RKO (cell line): Measurements from ENCODE around the gene CWC15.
"Not testable (repeated sequence)": the region's sequence is repeated elsewhere in the genome, so short reads cannot be mapped to it uniquely, and the experiment has no call there.

ENCODE experiments used
- DNase-seq: peaks from one replicate; pipeline ENCODE4 v3.0.0-alpha.2; 2016; ENCODE audit warnings: low spot score

The CWC15 gene

GRCh38 chr11:94973099-94973968 is at the start of gene CWC15, which contains the start of gene KDM4D:
Gene CWC15, minus strand, starts transcription at chr11:94973556. Its CDS starts 1,371 bp downstream, at chr11:94972185.
Gene KDM4D, plus strand, starts transcription at chr11:94973709. Its CDS starts 23,664 bp downstream, at chr11:94997373.
- DNase-seq: peak; percentile 95

- not testable (repeated sequence) for DNase-seq
These were observed 48.1 kb upstream of the CWC15 start for GRCh38 chr11:95021468-95021867.

GRCh38 chr11:95016139-95016538 is 42.8 kb upstream of the CWC15 start:
- DNase-seq: no peak

- DNase-seq: no peak
These were observed 40.9 kb upstream of the CWC15 start for GRCh38 chr11:95014184-95014821.

DNA sequence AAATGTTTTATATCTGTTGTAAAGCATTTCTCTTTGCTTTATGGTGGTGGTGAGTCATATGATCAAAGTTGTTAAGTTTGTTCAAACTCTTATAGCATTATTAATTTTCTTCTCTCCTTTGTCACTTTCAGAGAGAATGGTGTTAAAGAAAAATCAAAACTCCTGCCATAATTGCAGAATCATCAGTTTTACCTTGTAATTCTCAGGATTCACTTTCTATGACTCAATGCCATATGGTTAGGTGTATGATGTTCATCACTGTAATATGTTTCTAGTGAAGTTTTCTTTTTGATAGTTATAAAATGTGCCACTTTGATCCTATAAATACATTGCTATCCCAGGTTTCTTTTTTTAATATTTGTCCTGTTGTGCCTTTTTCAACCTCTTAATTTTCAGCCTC is 38.0 kb upstream of the CWC15 start:
- DNase-seq: no peak

GRCh38 chr11:95005642-95006041 is 32.3 kb upstream of the CWC15 start:
- DNase-seq: no peak

DNA sequence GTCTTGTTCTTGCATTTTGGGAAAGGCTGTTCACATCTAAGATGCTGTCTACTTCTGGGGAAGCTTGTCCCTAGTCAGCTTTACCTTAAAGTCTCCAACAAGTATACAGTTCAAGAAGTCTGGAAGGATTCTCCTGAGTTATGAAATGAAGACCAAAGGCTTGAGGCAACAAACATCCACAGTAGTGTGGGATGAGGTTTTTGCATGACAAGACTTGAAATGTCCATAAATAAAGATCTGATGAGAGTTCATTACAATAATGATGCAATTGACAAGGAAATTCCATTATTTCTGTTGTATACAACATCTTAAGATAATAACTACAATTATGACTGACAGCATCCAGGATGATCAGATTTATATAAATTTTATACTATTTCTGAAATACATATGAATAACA is 30.4 kb upstream of the CWC15 start:
- no peak for DNase-seq

DNA sequence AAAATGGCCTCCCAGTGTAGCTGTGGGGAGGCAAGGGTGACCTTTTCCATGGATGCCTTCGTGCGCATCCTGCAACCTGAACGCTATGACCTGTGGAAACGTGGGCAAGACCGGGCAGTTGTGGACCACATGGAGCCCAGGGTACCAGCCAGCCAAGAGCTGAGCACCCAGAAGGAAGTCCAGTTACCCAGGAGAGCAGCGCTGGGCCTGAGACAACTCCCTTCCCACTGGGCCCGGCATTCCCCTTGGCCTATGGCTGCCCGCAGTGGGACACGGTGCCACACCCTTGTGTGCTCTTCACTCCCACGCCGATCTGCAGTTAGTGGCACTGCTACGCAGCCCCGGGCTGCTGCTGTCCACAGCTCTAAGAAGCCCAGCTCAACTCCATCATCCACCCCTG is 24.9 kb upstream of the CWC15 start:
- DNase-seq: no peak

DNA sequence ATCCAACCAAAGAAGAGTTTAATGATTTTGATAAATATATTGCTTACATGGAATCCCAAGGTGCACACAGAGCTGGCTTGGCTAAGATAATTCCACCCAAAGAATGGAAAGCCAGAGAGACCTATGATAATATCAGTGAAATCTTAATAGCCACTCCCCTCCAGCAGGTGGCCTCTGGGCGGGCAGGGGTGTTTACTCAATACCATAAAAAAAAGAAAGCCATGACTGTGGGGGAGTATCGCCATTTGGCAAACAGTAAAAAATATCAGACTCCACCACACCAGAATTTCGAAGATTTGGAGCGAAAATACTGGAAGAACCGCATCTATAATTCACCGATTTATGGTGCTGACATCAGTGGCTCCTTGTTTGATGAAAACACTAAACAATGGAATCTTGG is 24.1 kb upstream of the CWC15 start:
- DNase-seq: no peak

- no peak for DNase-seq
These were observed 20.1 kb upstream of the CWC15 start for GRCh38 chr11:94993400-94993943.

DNA sequence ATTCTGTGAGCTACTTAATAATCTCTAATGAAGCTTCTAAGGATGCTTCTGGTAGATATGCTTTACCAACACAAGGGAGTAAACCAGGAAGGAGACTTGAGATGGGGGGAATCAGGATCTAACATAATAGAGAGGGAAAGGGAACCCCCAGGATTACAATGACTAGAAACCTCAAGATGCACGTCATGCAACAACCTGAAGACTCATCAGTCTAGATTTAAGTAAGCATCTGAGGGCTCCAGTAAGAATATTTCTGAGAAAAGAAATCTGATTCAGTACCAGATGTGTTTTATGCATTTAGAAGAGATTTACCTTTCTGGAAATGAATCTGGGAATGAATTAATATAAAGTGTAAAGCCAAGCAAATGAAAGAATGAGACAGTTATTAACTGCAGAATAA is 15.4 kb upstream of the CWC15 start:
- no peak for DNase-seq

DNA sequence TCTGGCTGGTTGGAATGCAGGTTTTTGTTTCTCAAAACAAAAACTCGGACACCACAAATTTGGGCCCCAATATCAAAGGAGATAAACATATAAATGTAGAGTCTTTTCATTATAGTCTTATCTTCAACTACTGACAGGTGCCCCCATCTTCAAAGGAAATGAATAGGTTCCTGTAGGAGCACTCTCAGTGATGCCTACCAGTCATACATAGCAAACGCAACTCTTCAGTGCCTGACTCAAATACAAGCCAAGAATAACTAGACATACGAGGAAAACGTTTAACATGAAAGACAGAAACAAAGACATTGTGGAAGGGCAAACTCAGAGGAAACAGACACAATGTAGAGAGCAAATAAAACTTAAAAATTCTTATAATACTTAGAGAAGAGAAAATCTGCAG is 14.0 kb upstream of the CWC15 start:
- no peak for DNase-seq

DNA sequence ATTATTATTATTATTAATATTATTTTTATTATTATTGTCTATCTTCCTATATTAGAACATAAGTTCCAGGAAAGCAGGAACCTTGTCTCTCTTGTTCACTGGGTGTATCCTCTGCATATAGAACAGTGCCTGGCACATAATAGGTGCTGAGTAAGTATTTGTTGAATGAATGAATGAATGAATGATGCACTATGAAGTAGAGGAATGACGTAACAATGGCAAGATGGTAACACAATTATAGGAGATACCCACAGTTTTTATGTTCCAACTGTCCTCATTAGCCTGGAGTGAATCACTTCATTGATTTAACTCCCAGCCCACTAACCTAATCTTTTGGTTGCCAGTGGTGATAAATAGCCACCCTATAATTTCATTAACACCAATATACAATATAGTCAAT is 2.2 kb upstream of the CWC15 start:
- DNase-seq: no peak

GRCh38 chr11:94974178-94974577 is 822 bp upstream of the CWC15 start:
- DNase-seq: no peak

GRCh38 chr11:94972700-94973098 is 657 bp downstream of the CWC15 start:
- DNase-seq: peak; percentile 18

GRCh38 chr11:94968334-94968958 is 4.9 kb downstream of the CWC15 start:
- DNase-seq: peak; percentile 73

DNA sequence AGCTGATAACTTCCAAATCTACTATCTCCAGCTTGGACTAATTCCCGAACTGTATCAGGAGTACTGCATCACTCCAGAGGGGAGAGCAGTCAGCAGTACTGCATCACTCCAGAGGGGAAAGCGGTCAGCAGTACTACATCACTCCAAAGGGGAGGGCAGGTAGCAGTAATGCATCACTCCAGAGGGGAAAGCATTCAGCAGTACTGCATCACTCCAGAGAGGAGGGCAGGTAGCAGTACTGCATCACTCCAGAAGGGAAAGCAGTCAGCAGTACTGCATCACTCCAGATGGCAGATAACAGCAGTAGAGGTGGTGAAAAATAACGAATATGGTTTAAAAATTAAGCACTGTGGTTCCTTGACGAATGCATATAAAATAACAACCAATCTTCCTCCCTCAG is 8.4 kb downstream of the CWC15 start:
- peak; percentile 18 for DNase-seq

DNA sequence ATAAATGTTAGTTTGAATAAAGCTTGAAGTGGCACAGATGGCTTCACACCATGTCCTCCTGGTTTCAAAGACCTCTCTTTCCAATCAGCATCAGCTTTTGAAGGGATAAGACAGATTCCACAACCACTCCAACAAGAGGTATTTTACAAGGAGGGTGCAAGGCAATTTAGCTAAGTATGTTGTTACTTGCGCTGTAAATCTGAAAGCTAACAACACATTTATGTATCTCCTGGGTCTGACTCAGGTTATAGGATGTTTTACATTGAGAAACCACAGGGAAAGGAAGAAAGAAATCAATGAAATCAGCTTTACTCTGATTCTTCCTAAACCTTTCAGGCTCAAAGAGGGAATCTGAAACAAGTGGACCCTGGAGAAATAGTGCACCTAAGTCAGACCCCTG is 12.1 kb downstream of the CWC15 start:
- no peak for DNase-seq

- DNase-seq: no peak
These were observed 12.9 kb downstream of the CWC15 start for GRCh38 chr11:94960488-94960887.

GRCh38 chr11:94959179-94959578 is 14.2 kb downstream of the CWC15 start:
- DNase-seq: no peak

DNA sequence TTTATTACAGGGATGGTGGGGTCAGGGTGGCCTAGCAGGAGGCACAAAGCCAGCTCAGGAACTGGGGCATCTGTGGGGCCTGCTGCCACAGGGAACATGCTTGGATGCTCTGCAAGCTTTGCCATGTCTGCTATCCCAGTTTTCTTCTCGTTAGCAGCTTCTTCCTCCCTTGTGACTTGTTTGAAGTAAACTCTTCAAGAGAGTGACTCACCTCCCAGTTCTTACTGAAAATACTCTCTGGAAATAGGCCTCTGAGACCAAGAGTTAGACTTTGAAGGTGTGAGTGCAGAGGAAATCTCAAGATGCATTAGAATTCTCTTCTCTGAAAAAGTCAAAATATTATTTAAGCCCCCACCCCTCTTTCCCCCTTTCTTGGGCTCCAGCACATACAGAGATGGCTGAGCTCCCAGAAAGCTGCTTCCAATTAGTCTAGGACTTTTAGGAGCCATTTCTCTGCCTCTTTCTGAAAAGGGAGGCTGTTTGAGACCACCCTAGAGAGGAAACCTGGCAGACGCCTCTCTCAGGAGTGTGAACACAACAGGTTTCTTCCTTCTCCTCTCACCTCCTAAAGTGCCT is 15.1 kb downstream of the CWC15 start:
- no peak for DNase-seq

DNA sequence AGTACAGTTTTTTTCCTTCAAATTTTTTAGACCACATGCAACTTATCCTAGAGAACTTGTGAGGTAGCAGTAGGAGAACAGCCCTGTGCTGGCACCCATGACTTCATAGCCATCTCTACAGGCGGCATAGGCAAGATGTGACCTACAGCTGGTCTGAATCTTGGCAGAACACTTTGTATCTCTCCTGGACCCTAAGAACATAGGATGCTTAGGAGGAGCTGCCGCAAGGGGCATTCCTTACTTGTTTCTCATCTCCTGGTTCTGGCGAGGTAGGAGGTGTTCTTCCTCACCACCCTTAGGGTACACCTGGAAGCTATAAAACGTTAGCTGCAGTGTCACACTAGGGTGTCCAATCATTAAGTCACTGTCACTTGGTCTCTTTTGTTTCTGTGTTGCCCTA is 16.4 kb downstream of the CWC15 start:
- DNase-seq: no peak
